HEK293 (cell line): ENCODE results near the gene FBXW10.
"Not testable (repeated sequence)": the region's sequence is repeated elsewhere in the genome, so short reads cannot be mapped to it uniquely, and the experiment has no call there.

Experiments used
- KLF10 ChIP-seq: fragments of 450-650 bp; IDR thresholded peaks from 2 replicates; pipeline ENCODE4 v1.5.1; 2018; ENCODE audit warnings: missing biosample characterization, mild to moderate bottlenecking, missing genetic modification characterization
- YY2 ChIP-seq: fragments of 450-650 bp; formaldehyde crosslinking; IDR thresholded peaks from 2 replicates; pipeline ENCODE4 v1.5.1; 2016; ENCODE audit warnings: missing biosample characterization, missing genetic modification characterization
- ZFP41 ChIP-seq: fragments of 450-650 bp; formaldehyde crosslinking; IDR thresholded peaks from 2 replicates; pipeline ENCODE4 v1.5.1; 2016; ENCODE audit warnings: missing biosample characterization, missing genetic modification characterization, borderline replicate concordance
- ZNF132 ChIP-seq: fragments of 450-650 bp; formaldehyde crosslinking; IDR thresholded peaks from 2 replicates; pipeline ENCODE4 v1.5.1; 2017; ENCODE audit warnings: missing biosample characterization, missing genetic modification characterization, borderline replicate concordance
- ZNF133 ChIP-seq: fragments of 450-650 bp; formaldehyde crosslinking; IDR thresholded peaks from 2 replicates; pipeline ENCODE4 v1.5.1; 2016; ENCODE audit warnings: missing biosample characterization, missing genetic modification characterization
- ZNF174 ChIP-seq: fragments of 450-650 bp; formaldehyde crosslinking; IDR thresholded peaks from 2 replicates; pipeline ENCODE4 v1.5.0; 2017; ENCODE audit warnings: missing biosample characterization, mild to moderate bottlenecking, missing genetic modification characterization
- ZNF175 ChIP-seq: fragments of 450-650 bp; formaldehyde crosslinking; IDR thresholded peaks from 2 replicates; pipeline ENCODE4 v1.5.1; 2016; ENCODE audit warnings: missing biosample characterization, missing genetic modification characterization
- ZNF670 ChIP-seq: fragments of 450-650 bp; formaldehyde crosslinking; IDR thresholded peaks from 2 replicates; pipeline ENCODE4 v1.5.1; 2016; ENCODE audit warnings: missing biosample characterization, missing genetic modification characterization, low read depth
- TF ChIP-seq, protein P1 (sequence below): fragments of 450-650 bp; formaldehyde crosslinking; IDR thresholded peaks from 2 replicates; pipeline ENCODE4 v1.5.1; 2016; ENCODE audit warnings: missing biosample characterization, missing genetic modification characterization
- TF ChIP-seq, protein P2 (sequence below): fragments of 450-650 bp; formaldehyde crosslinking; IDR thresholded peaks from 2 replicates; pipeline ENCODE4 v1.5.1; 2016; ENCODE audit warnings: missing biosample characterization, missing genetic modification characterization
- TF ChIP-seq, protein P3 (sequence below): fragments of 450-650 bp; formaldehyde crosslinking; IDR thresholded peaks from 2 replicates; pipeline ENCODE4 v1.5.1; 2016; ENCODE audit warnings: missing biosample characterization, missing genetic modification characterization
- TF ChIP-seq, protein P4 (sequence below): fragments of 450-650 bp; formaldehyde crosslinking; IDR thresholded peaks from 2 replicates; pipeline ENCODE4 v1.5.1; 2016; ENCODE audit warnings: missing biosample characterization, missing genetic modification characterization
- TF ChIP-seq, protein P5 (sequence below): fragments of 450-650 bp; formaldehyde crosslinking; IDR thresholded peaks from 2 replicates; pipeline ENCODE4 v1.5.1; 2016; ENCODE audit warnings: missing biosample characterization, missing genetic modification characterization

DNA sequence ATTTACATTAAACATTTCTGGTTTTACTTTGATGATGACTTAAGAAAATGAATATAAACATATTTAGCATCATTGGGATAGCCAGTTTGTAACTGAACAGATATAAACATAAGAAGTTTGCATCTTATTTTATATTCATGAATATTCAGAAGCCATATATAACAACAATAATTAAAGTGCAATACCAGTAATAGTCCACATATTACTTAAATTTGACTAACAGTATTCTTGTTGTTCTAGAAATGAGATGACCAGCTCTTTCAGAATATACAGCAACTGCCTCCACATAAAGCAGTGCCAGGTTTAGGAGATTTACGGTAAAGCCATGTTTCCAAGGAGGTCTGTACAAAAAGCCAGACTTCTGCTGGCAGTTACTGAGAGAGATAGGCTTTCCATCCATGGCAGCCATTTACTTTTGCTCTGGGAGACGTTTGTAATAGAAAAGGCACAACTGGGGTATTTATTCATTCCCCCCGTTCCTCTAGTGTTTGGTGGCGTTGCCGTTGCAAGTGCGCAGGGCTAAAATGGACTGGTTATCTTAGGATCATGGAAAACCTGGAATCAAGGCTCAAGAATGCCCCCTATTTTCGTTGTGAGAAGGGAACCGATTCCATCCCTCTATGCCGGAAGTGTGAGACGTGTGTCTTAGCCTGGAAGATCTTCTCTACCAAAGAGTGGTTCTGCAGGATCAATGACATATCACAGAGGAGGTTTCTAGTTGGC is at the start of gene FBXW10:
- not testable (repeated sequence) for TF ChIP-seq ZNF175 (tag by site-specific recombination); KLF10 (tag by site-specific recombination); YY2 (tag by site-specific recombination); ZNF133 (tag by site-specific recombination); ZNF132 (tag by site-specific recombination); ZNF670 (tag by site-specific recombination); ZNF174 (tag by site-specific recombination); ZFP41
- TF ChIP-seq, protein P1, sequence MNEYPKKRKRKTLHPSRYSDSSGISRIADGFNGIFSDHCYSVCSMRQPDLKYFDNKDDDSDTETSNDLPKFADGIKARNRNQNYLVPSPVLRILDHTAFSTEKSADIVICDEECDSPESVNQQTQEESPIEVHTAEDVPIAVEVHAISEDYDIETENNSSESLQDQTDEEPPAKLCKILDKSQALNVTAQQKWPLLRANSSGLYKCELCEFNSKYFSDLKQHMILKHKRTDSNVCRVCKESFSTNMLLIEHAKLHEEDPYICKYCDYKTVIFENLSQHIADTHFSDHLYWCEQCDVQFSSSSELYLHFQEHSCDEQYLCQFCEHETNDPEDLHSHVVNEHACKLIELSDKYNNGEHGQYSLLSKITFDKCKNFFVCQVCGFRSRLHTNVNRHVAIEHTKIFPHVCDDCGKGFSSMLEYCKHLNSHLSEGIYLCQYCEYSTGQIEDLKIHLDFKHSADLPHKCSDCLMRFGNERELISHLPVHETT (tag by site-specific recombination): not testable (repeated sequence)
- TF ChIP-seq, protein P2, sequence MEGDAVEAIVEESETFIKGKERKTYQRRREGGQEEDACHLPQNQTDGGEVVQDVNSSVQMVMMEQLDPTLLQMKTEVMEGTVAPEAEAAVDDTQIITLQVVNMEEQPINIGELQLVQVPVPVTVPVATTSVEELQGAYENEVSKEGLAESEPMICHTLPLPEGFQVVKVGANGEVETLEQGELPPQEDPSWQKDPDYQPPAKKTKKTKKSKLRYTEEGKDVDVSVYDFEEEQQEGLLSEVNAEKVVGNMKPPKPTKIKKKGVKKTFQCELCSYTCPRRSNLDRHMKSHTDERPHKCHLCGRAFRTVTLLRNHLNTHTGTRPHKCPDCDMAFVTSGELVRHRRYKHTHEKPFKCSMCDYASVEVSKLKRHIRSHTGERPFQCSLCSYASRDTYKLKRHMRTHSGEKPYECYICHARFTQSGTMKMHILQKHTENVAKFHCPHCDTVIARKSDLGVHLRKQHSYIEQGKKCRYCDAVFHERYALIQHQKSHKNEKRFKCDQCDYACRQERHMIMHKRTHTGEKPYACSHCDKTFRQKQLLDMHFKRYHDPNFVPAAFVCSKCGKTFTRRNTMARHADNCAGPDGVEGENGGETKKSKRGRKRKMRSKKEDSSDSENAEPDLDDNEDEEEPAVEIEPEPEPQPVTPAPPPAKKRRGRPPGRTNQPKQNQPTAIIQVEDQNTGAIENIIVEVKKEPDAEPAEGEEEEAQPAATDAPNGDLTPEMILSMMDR (tag by site-specific recombination): not testable (repeated sequence)
- TF ChIP-seq, protein P3, sequence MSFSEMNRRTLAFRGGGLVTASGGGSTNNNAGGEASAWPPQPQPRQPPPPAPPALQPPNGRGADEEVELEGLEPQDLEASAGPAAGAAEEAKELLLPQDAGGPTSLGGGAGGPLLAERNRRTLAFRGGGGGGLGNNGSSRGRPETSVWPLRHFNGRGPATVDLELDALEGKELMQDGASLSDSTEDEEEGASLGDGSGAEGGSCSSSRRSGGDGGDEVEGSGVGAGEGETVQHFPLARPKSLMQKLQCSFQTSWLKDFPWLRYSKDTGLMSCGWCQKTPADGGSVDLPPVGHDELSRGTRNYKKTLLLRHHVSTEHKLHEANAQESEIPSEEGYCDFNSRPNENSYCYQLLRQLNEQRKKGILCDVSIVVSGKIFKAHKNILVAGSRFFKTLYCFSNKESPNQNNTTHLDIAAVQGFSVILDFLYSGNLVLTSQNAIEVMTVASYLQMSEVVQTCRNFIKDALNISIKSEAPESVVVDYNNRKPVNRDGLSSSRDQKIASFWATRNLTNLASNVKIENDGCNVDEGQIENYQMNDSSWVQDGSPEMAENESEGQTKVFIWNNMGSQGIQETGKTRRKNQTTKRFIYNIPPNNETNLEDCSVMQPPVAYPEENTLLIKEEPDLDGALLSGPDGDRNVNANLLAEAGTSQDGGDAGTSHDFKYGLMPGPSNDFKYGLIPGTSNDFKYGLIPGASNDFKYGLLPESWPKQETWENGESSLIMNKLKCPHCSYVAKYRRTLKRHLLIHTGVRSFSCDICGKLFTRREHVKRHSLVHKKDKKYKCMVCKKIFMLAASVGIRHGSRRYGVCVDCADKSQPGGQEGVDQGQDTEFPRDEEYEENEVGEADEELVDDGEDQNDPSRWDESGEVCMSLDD (tag by site-specific recombination): not testable (repeated sequence)
- TF ChIP-seq, protein P4, sequence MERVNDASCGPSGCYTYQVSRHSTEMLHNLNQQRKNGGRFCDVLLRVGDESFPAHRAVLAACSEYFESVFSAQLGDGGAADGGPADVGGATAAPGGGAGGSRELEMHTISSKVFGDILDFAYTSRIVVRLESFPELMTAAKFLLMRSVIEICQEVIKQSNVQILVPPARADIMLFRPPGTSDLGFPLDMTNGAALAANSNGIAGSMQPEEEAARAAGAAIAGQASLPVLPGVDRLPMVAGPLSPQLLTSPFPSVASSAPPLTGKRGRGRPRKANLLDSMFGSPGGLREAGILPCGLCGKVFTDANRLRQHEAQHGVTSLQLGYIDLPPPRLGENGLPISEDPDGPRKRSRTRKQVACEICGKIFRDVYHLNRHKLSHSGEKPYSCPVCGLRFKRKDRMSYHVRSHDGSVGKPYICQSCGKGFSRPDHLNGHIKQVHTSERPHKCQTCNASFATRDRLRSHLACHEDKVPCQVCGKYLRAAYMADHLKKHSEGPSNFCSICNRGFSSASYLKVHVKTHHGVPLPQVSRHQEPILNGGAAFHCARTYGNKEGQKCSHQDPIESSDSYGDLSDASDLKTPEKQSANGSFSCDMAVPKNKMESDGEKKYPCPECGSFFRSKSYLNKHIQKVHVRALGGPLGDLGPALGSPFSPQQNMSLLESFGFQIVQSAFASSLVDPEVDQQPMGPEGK: not testable (repeated sequence)
- TF ChIP-seq, protein P5, sequence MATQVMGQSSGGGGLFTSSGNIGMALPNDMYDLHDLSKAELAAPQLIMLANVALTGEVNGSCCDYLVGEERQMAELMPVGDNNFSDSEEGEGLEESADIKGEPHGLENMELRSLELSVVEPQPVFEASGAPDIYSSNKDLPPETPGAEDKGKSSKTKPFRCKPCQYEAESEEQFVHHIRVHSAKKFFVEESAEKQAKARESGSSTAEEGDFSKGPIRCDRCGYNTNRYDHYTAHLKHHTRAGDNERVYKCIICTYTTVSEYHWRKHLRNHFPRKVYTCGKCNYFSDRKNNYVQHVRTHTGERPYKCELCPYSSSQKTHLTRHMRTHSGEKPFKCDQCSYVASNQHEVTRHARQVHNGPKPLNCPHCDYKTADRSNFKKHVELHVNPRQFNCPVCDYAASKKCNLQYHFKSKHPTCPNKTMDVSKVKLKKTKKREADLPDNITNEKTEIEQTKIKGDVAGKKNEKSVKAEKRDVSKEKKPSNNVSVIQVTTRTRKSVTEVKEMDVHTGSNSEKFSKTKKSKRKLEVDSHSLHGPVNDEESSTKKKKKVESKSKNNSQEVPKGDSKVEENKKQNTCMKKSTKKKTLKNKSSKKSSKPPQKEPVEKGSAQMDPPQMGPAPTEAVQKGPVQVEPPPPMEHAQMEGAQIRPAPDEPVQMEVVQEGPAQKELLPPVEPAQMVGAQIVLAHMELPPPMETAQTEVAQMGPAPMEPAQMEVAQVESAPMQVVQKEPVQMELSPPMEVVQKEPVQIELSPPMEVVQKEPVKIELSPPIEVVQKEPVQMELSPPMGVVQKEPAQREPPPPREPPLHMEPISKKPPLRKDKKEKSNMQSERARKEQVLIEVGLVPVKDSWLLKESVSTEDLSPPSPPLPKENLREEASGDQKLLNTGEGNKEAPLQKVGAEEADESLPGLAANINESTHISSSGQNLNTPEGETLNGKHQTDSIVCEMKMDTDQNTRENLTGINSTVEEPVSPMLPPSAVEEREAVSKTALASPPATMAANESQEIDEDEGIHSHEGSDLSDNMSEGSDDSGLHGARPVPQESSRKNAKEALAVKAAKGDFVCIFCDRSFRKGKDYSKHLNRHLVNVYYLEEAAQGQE (tag by site-specific recombination): not testable (repeated sequence)
